Hematopoietic multipotent progenitor cell treated with erythropoietin and hydrocortisone succinate and interleukin-3 and kit ligand, for 15 days (in vitro differentiated cells): ENCODE results near the gene FCHO1.

Source experiments
- DNase-seq: peaks from one replicate; pipeline ENCODE4 v3.0.0-alpha.2; 2015; ENCODE audit warnings: low spot score

Gene FCHO1

GRCh38 chr19:17751103-17751911 is at the start of gene FCHO1:
Gene FCHO1 (plus strand): TSS chr19:17751477. CDS start chr19:17755165, 3,688 bp downstream.
- no peak for DNase-seq

GRCh38 chr19:17703824-17704463 is 47.3 kb upstream of the FCHO1 start:
- peak; percentile 57 for DNase-seq

- no peak for DNase-seq
Measured at GRCh38 chr19:17706750-17707181, 44.5 kb upstream of the FCHO1 start.

GRCh38 chr19:17711851-17712250 is 39.4 kb upstream of the FCHO1 start:
- no peak for DNase-seq

- no peak for DNase-seq
Measured at GRCh38 chr19:17716309-17716929, 34.9 kb upstream of the FCHO1 start.

GRCh38 chr19:17718550-17718946 is 32.7 kb upstream of the FCHO1 start:
- DNase-seq: no peak

- peak; percentile 51 for DNase-seq
Measured at GRCh38 chr19:17718947-17719711, 32.1 kb upstream of the FCHO1 start, which contains the start of gene MAP1S. Gene MAP1S (plus strand): TSS chr19:17719480. CDS start chr19:17719503, 23 bp downstream.

GRCh38 chr19:17719730-17720400 is 31.4 kb upstream of the FCHO1 start:
- no peak for DNase-seq

- DNase-seq: no peak
Measured at GRCh38 chr19:17720440-17720839, 30.8 kb upstream of the FCHO1 start.

- DNase-seq: no peak
Measured at GRCh38 chr19:17721111-17721628, 30.1 kb upstream of the FCHO1 start.

- no peak for DNase-seq
Measured at GRCh38 chr19:17721821-17722220, 29.5 kb upstream of the FCHO1 start.

- DNase-seq: no peak
Measured at GRCh38 chr19:17722655-17723240, 28.5 kb upstream of the FCHO1 start.

- DNase-seq: no peak
Measured at GRCh38 chr19:17724655-17725054, 26.6 kb upstream of the FCHO1 start.

GRCh38 chr19:17725422-17726078 is 25.7 kb upstream of the FCHO1 start:
- DNase-seq: no peak

- no peak for DNase-seq
Measured at GRCh38 chr19:17726136-17726741, 25.0 kb upstream of the FCHO1 start.

GRCh38 chr19:17726964-17727773 is 24.1 kb upstream of the FCHO1 start:
- no peak for DNase-seq

- DNase-seq: no peak
Measured at GRCh38 chr19:17727843-17728242, 23.4 kb upstream of the FCHO1 start.

- DNase-seq: no peak
Measured at GRCh38 chr19:17733127-17733526, 18.1 kb upstream of the FCHO1 start.

GRCh38 chr19:17734146-17734545 is 17.1 kb upstream of the FCHO1 start:
- no peak for DNase-seq
